Mucosa of descending colon (tissue), 3 donors: ENCODE results near the gene FSTL4. TPM values are rescaled to one million over a fixed set of nuclear protein-coding genes. Genes with fewer than 3 reads are reported as not detected.
A peak's percentile ranks its signal among the peaks of the same experiment; 100 is the strongest.

ENCODE experiments used
- ATAC-seq: fragments of 200-7000 bp; cut with Tn5 transposase; one replicate; pipeline ENCODE4 v1.9.1; 2020; ENCODE audit warnings: mild to moderate bottlenecking, moderate library complexity
- DNase-seq, 3 donors: peaks; one replicate each; pipeline ENCODE4 v3.0.0-alpha.2; 2020
- H3K36me3 ChIP-seq: fragments of 200-600 bp; one replicate; pipeline ENCODE4 v1.8.0; 2021; ENCODE audit warnings: low read depth, mild to moderate bottlenecking
- H3K4me1 ChIP-seq: fragments of 200-600 bp; one replicate; pipeline ENCODE4 v1.8.0; 2021; ENCODE audit warnings: low read depth, mild to moderate bottlenecking
- H3K4me3 ChIP-seq: fragments of 200-600 bp; one replicate; pipeline ENCODE4 v1.8.0; 2021; ENCODE audit warnings: mild to moderate bottlenecking
- H3K9me3 ChIP-seq: fragments of 200-600 bp; one replicate; pipeline ENCODE4 v1.8.0; 2021; ENCODE audit warnings: mild to moderate bottlenecking
- CTCF ChIP-seq: fragments of 200-600 bp; IDR thresholded peaks from one replicate; pipeline ENCODE4 v1.8.0; 2022; ENCODE audit warnings: antibody characterized with exemption, mild to moderate bottlenecking
- intact Hi-C, 2 donors: fragments of 100-400 bp; cut with DNase I in 1 of 2; cut with micrococcal nuclease in 1 of 2; formaldehyde crosslinking; loops; one replicate each; pipeline versions ENCODE4 v1.11.0 to v1.11.1; 2022; cut with DNase I, micrococcal nuclease
- total RNA-seq, 3 donors: library from RNA; stranded (reverse); fragmentation: NEBNext Ultra II Directional in 2 of 3; extraction: Animal tissue kit (Norgen Biotek cat#: 25700) in 2 of 3; gene quantifications; one replicate each; pipeline versions ENCODE4 v1.2.1 to v1.2.4, GENCODE V29; 2021 to 2023
- donor health status: DM: no; HTN: no; CAD: no; lungs with moderate emphysema.
- donor health status: DM: no; HTN: no; CAD: no.
- donor health status: DM: no; HTN: yes; CAD: no.

Gene FSTL4
- total RNA-seq, 3 donors from 2014 or later = 0.29 to 0.77 (median 0.57) TPM

- H3K4me3 ChIP-seq = no peak overlapping the region
- no peaks in the 10 kb centered on the region for H3K9me3 ChIP-seq
- ATAC-seq = peak; percentile 15
- TF ChIP-seq CTCF = no peak
- no peaks in the 10 kb centered on the region for H3K36me3 ChIP-seq
- H3K4me1 ChIP-seq = no peaks in the 10 kb centered on the region
- intact Hi-C loops = no loop called here
- no peak for DNase-seq
Observed at GRCh38 chr5:133440467-133441115, 171.8 kb downstream of the FSTL4 start.

- Histone ChIP-seq H3K9me3 (no peaks in the 10 kb centered on the region), H3K4me1 (no peaks in the 10 kb centered on the region), H3K4me3 (no peak overlapping the region), H3K36me3 (no peaks in the 10 kb centered on the region)
- DNase-seq = no peak
- TF ChIP-seq CTCF = no peak
- peak; percentile 63 for ATAC-seq
- intact Hi-C loops = no loop called here
Observed at GRCh38 chr5:133439859-133440258, 172.5 kb downstream of the FSTL4 start.

GRCh38 chr5:133438487-133438886 is 173.9 kb downstream of the FSTL4 start:
- TF ChIP-seq CTCF = no peak
- Histone ChIP-seq H3K4me1 (no peaks in the 10 kb centered on the region), H3K9me3 (no peaks in the 10 kb centered on the region), H3K36me3 (no peaks in the 10 kb centered on the region), H3K4me3 (no peak overlapping the region)
- intact Hi-C loops = no loop called here
- ATAC-seq (no peak), DNase-seq (no peak)

- no peaks in the 10 kb centered on the region for H3K36me3 ChIP-seq
- TF ChIP-seq CTCF = no peak
- intact Hi-C loops = no loop called here
Observed at GRCh38 chr5:133434336-133434735, 178.0 kb downstream of the FSTL4 start.

GRCh38 chr5:133433641-133434040 is 178.7 kb downstream of the FSTL4 start:
- H3K9me3 ChIP-seq = no peaks in the 10 kb centered on the region
- H3K4me3 ChIP-seq = no peak overlapping the region
- no peaks in the 10 kb centered on the region for H3K36me3 ChIP-seq
- H3K4me1 ChIP-seq = no peaks in the 10 kb centered on the region
- no peak for TF ChIP-seq CTCF
- ATAC-seq (no peak), DNase-seq (no peak)
- intact Hi-C loops = no loop called here

More at GRCh38 chr5:133434336-133434735, 178.0 kb downstream of the FSTL4 start:
- no peak overlapping the region for H3K4me3 ChIP-seq
- H3K9me3 ChIP-seq = no peaks in the 10 kb centered on the region
- ATAC-seq = no peak
- DNase-seq = no peak
- no peaks in the 10 kb centered on the region for H3K4me1 ChIP-seq
